AG10803 (cell line): Measurements from ENCODE around the gene NTN4.
A peak's percentile ranks its signal among the peaks of the same experiment; 100 is the strongest.

ENCODE experiments used
- DNase-seq: peaks from one replicate; pipeline ENCODE4 v3.0.0; 2010; ENCODE audit warnings: low read depth
- H3K4me3 ChIP-seq: 2 replicates; pipeline ENCODE4 v1.5.1; 2011; ENCODE audit warnings: mild to moderate bottlenecking, low read length, control low read depth
- CTCF ChIP-seq: conservative IDR thresholded peaks from 2 replicates; pipeline ENCODE4 v1.5.1; 2011; ENCODE audit warnings: mild to moderate bottlenecking, low read length, control low read depth, inconsistent platforms

NTN4 gene

GRCh38 chr12:95733141-95733825 is 57.3 kb downstream of the NTN4 start:
- DNase-seq, result peak; percentile 93
- H3K4me3 ChIP-seq, result no peak overlapping the region
- no peak for TF ChIP-seq CTCF

- DNase-seq, result no peak
- no peak for TF ChIP-seq CTCF
- no peak overlapping the region for H3K4me3 ChIP-seq
These were observed 59.0 kb downstream of the NTN4 start for GRCh38 chr12:95731519-95731958.

- TF ChIP-seq CTCF, result no peak
- no peak overlapping the region for H3K4me3 ChIP-seq
- no peak for DNase-seq
These were observed 60.1 kb downstream of the NTN4 start for GRCh38 chr12:95730457-95730856.

GRCh38 chr12:95726903-95727302 is 63.7 kb downstream of the NTN4 start:
- H3K4me3 ChIP-seq, result no peak overlapping the region
- DNase-seq, result no peak
- TF ChIP-seq CTCF, result no peak

- DNase-seq, result no peak
- H3K4me3 ChIP-seq, result no peak overlapping the region
- no peak for TF ChIP-seq CTCF
These were observed 65.8 kb downstream of the NTN4 start for GRCh38 chr12:95724767-95725166.

- H3K4me3 ChIP-seq, result no peak overlapping the region
- no peak for TF ChIP-seq CTCF
- DNase-seq, result peak; percentile 6
These were observed 66.7 kb downstream of the NTN4 start for GRCh38 chr12:95723693-95724384.

GRCh38 chr12:95721320-95721719 is 69.2 kb downstream of the NTN4 start:
- DNase-seq, result peak; percentile 16
- peak; percentile 31 for TF ChIP-seq CTCF
- no peak overlapping the region for H3K4me3 ChIP-seq
